ENCODE data around the gene GPR158. TPM values are rescaled to one million over a fixed set of nuclear protein-coding genes. Genes with fewer than 3 reads are reported as not detected.

GPR158 gene
- total RNA-seq, 1 experiment from 2014 or later: 2.9 TPM

DNA sequence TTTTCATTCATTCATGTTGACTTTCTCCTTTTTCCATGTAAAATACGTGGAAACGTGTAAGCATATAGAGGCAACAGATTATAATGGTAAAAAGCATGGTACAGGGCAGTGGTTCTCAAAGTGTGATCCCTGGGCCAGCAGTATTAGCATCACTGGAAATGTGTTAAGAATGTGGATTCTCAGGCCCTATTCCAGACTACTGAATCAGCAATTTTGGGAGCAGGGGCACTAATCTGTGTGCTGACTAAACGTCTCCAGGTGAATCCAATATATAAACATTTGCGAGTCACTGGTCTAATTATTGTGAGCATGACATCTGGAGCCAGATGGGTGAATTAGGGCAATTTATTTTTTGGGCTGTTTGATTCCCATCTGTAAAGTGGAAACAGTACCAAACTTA is 5.1 kb upstream of the GPR158 start (continued):
- TF ChIP-seq, protein P1, sequence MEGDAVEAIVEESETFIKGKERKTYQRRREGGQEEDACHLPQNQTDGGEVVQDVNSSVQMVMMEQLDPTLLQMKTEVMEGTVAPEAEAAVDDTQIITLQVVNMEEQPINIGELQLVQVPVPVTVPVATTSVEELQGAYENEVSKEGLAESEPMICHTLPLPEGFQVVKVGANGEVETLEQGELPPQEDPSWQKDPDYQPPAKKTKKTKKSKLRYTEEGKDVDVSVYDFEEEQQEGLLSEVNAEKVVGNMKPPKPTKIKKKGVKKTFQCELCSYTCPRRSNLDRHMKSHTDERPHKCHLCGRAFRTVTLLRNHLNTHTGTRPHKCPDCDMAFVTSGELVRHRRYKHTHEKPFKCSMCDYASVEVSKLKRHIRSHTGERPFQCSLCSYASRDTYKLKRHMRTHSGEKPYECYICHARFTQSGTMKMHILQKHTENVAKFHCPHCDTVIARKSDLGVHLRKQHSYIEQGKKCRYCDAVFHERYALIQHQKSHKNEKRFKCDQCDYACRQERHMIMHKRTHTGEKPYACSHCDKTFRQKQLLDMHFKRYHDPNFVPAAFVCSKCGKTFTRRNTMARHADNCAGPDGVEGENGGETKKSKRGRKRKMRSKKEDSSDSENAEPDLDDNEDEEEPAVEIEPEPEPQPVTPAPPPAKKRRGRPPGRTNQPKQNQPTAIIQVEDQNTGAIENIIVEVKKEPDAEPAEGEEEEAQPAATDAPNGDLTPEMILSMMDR (IDR thresholded peaks at IDR 0.05 in 2 of 3, conservative IDR thresholded peaks at IDR 0.05 in 1 of 3; ENCODE audit: borderline replicate concordance in 1 of 3, insufficient read depth in 1 of 3, low read depth in 2 of 3, low read length in 2 of 3): no peak

DNA sequence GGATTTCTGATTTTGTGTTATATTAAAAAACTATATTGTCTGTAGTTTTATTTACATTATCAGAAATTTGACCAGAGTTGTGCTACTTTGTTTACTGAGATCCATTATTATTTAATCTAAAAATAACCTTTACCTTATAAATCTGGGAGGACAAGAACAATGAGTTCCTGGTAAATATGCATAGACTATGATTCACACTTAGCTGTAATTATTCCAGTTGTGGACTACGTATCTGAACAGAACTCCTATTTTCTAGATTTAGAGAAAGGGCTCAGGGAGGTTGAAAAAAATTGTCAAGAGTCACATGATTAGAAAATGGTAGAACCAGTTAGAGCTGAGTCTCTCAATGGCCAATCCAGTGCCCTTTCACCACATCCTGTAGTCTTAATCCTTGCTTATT is 4.2 kb upstream of the GPR158 start:
- H3K9ac ChIP-seq (ENCODE audit: low read length): no peak overlapping the region
- no peaks in the 10 kb centered on the region for H3K79me2 ChIP-seq (ENCODE audit: insufficient read depth, low read length)
- H4K20me1 ChIP-seq (ENCODE audit: insufficient read depth): no peaks in the 10 kb centered on the region; the same call in 1 of the 2 replicates
- no peak for DNase-seq (ENCODE audit: low read depth, low spot score)
- H3K27me3 ChIP-seq (ENCODE audit: insufficient read depth, low read length): peaks cover 48% of the 10 kb centered on the region
- H3K4me1 ChIP-seq (ENCODE audit: control insufficient read depth in 1 of 2, insufficient read depth in 2 of 2, low read length in 2 of 2): no peaks in the 10 kb centered on the region
- RAD21 ChIA-PET (ENCODE audit: low non-redundant PET in 1 of 2, low total read pairs in 2 of 2, uncharacterized antibody in 2 of 2, unreplicated experiment in 2 of 2): no interaction called here
- TF ChIP-seq CBX3 (IDR thresholded peaks at IDR 0.05; ENCODE audit: low read depth) (no peak), POLR2AphosphoS5 (IDR thresholded peaks at IDR 0.05; ENCODE audit: low read depth, low read length) (no peak), ELF1 (IDR thresholded peaks at IDR 0.05; ENCODE audit: borderline replicate concordance, low read depth) (no peak), SP1 (IDR thresholded peaks at IDR 0.05; ENCODE audit: low read depth) (no peak), RAD21 (IDR thresholded peaks at IDR 0.05; ENCODE audit: low read depth) (no peak), EGR1 (IDR thresholded peaks at IDR 0.05; ENCODE audit: low read depth) (no peak), JUND (IDR thresholded peaks at IDR 0.05) (no peak), CEBPB (IDR thresholded peaks at IDR 0.05; ENCODE audit: low read depth) (no peak)
- TF ChIP-seq, protein P2, sequence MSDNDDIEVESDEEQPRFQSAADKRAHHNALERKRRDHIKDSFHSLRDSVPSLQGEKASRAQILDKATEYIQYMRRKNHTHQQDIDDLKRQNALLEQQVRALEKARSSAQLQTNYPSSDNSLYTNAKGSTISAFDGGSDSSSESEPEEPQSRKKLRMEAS (IDR thresholded peaks at IDR 0.05): no peak
- TF ChIP-seq, protein P3, sequence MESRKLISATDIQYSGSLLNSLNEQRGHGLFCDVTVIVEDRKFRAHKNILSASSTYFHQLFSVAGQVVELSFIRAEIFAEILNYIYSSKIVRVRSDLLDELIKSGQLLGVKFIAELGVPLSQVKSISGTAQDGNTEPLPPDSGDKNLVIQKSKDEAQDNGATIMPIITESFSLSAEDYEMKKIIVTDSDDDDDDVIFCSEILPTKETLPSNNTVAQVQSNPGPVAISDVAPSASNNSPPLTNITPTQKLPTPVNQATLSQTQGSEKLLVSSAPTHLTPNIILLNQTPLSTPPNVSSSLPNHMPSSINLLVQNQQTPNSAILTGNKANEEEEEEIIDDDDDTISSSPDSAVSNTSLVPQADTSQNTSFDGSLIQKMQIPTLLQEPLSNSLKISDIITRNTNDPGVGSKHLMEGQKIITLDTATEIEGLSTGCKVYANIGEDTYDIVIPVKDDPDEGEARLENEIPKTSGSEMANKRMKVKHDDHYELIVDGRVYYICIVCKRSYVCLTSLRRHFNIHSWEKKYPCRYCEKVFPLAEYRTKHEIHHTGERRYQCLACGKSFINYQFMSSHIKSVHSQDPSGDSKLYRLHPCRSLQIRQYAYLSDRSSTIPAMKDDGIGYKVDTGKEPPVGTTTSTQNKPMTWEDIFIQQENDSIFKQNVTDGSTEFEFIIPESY (IDR thresholded peaks at IDR 0.05; ENCODE audit: extremely low read depth, insufficient replicate concordance, low read length): no peak
- no peak overlapping the region for H3K4me2 ChIP-seq (ENCODE audit: low read length)
- POLR2A ChIA-PET: no interaction called here
- no peaks in the 10 kb centered on the region for H3K9me3 ChIP-seq (ENCODE audit: control insufficient read depth in 1 of 2, insufficient read depth in 1 of 2, low read depth in 1 of 2, low read length in 2 of 2)
- ATAC-seq: no peak
- no peak overlapping the region for H3K27ac ChIP-seq (ENCODE audit: low read depth, low read length)
- intact Hi-C loops (cut with micrococcal nuclease): no loop called here
- H3K9me2 ChIP-seq (ENCODE audit: insufficient read depth): no peaks in the 10 kb centered on the region
- BruUV-seq (replicated peaks): no TSS peak
- CTCF ChIA-PET: interaction anchor here (1.1 kb wide), 1 partner anchor 89 kb away, joined by 3 read pairs; no protein-coding TSS in a partner anchor
- H3K4me3 ChIP-seq (replicated peaks in 1 of 2; ENCODE audit: low read depth in 1 of 2, low read length in 2 of 2): no peak overlapping the region
- no peaks in the 10 kb centered on the region for H3K36me3 ChIP-seq (ENCODE audit: control insufficient read depth in 1 of 2, insufficient read depth in 2 of 2, low read length in 2 of 2)
- no peak overlapping the region for H2AFZ ChIP-seq (ENCODE audit: low read depth, low read length, poor library complexity, severe bottlenecking)
